ENCODE measurements around the gene FILIP1L.

GRCh38 chr3:100103558-100104441 is 10.5 kb downstream of the FILIP1L start:
- TF ChIP-seq GATA2 (IDR thresholded peaks at IDR 0.05; ENCODE audit: low read depth, low read length) (no peak), GATA3 (IDR thresholded peaks at IDR 0.05; ENCODE audit: low read depth, low read length) (no peak)

Measured in SH-SY5Y (cell line).